HG03103 (cell line): ENCODE results near the gene OAT.
A peak's percentile ranks its signal among the peaks of the same experiment; 100 is the strongest.

ENCODE experiments used
- ATAC-seq: cut with Tn5 transposase; IDR thresholded peaks from one replicate; pipeline ENCODE4 v1.9.1; 2021; ENCODE audit warnings: low read depth; ENCODE audit not compliant: unreplicated experiment

Gene OAT

DNA sequence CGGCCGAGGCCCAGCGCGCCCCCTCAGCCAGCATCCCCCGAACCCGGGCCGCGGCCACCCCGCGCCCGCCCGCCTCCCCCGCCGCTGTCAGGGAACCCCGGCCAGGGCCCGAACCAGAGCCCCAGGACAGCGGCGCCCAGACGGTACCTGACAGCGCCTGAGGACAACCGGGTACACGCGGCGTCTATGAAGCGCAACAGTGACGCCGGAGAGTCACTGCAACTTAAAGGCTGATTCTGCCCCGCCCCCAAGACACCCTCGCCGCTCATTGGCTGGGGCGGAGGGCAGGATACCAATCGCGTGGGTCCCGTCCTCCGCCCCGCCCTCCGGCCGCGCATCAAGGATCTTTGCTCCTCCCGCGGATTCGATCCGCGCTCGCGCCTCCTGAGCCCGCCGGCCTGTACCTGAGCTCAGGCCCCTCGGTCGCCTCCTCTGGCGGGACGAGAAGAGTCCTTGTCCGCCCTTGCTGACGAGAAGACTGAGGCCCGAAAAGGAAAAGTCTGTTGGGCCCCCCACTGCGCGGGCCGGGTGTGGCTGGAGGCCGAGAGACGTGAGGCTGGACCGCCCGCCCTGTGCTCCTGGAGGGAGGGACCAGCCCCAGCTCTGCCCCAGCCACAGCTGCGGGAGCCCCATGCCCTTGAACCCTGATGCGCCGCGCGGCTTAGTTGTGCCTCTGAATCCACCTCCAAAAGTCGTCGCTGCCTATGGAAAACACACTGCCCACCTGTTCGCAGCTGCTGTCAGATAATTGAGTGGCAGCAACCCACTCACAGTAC lies at the start of gene OAT:
Gene OAT (minus strand): TSS at position 198 of the 776 bp plus-strand sequence. CDS start 6,752 bp downstream, outside the sequence.
- peak; percentile 96 for ATAC-seq

DNA sequence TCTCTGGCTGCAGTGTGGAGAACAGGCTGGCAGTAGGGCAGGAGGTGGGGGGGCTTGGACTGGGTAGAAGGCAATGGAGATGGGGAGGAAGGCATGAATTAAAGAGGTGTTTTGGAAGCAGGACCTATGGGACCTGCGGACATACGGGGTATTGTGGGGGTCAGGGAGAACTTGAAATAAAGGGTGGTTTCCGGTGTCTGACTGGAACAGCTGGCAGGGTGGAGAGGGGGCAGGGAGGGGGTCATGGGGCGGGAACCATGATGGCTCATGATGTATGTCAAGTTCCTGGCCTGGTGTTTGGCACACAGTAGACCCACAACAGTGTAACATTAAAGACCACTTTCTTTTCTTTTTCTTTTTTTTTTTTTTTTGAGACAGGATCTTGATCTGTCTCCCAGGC lies 48.4 kb upstream of the OAT start:
- no peak for ATAC-seq

DNA sequence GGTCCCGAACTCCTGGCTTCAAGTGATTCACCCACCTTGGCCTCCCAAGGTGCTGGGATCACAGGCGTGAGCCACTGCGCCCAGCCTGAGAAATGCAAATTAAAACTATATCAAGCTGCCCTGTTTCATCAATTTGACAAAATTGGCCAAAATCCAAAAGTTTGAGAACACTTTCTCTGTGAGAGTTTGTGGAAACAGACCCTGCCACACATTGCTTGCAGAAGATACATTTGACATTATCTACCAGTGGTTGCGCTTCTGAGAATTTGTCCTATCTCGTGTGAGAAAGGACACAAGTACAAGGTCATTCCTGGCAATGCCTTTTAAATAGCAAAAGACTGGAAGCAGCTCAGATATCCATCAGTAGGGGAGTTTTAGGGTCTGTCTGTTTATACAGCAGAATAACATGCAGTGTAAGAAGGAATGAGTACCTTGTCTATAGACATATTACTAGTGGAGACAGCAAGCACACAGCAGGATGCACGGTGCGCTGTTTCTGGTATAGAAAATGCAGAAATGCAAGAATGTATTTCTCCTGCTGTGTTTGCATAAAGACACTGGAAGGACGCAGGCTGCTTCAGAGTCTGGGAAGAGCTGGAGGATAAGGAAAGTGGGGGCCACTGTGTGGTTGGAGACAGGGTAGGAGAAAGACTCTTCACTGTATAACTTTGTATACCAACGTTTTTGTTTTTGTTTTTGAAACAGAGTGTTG lies 47.2 kb upstream of the OAT start:
- no peak for ATAC-seq

DNA sequence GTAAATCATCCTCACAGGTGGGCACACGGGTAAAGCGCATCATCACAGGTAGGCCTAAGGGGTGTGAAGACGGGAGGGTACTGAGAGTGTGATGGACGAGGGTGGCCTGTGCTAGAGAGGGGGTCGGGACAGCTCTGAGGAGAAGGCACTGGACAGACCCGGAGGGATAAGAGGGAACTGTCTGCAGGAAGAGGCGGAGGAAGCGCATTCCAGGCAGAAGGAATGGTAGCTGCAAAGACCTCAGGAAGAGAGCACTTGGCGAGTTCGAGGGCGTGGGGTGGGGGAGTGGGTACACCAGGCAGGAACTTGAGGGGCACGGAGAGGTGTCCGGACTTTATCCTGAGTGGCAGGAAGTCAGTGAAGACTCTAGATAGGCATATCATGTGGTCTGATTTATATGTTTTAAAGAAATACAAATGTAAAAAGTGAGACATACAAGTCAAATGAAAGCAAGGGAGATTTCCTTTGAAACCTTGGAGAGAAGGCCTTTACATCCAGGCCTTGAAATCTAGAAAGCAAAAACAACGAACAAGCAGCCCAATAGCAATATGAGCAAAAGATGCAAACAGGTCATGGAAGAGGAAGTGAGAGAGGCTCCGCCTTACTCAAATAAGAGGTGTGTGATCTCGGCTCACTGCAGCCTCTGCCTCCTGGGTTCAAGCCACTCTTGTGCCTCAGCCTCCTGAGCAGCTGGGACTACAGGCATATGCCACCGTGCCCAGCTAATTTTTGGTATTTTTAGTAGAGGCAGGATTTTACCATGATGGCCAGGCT lies 46.5 kb upstream of the OAT start:
- peak; percentile 38 for ATAC-seq

DNA sequence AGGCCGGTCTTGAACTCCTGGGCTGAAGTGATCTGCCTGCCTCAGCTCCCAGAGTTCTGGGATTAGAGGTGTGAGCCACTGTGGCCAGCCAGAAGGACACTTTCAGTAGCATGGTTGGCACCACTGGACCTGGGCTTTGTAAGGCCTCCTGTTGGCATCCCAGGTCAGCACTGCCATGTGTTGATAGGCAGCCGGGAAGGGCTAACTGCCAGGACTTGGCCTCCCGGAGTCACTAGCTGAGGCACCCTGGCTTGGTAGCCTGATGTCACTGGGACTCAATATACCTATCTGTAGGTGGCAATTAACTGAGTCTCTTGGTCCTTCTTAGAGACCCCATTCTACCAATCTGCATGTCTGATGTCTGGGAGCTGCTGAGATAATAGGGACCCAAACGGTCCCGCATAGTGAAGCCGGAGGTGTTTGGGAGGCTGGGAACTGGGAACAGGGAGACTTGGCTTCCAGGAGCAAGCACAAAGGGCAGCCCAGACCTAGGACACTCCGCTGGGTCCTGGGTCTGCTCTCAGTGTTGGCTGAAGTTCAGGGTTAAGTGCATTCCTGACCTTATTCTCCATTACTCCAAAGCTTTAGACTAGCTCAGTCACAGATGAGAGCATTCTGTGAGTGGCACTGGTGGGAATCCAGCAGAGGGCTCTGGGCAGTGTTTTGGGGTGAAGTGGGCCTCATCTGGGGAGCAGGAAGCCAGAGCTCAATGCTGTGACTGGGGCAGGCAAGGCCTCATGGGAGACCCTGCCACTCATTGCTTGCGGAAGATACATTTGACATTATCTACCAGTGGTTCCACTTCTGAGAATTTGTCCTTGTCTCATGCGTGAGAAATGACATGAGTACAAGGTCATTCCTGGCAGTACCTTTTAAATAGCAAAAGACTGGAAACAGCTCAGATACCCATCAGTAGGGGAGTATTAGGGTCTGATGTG lies 45.6 kb upstream of the OAT start:
- no peak for ATAC-seq

DNA sequence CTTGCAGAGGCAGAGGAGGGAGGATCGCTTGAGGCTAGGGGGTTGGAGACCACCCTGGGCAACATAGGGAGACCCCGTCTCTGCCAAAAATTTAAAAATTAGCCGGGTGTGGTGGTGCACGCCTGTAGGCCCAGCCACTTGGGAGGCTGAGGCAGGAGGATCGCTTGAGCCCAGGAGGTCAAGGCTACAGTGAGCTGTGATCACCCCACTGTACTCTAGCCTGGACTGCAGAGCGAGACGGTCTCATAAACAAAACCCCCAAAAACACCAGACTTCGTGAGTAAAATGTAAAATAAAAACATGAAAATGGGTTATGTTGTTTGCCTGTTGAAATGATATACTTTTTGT lies 43.6 kb upstream of the OAT start:
- ATAC-seq: no peak

DNA sequence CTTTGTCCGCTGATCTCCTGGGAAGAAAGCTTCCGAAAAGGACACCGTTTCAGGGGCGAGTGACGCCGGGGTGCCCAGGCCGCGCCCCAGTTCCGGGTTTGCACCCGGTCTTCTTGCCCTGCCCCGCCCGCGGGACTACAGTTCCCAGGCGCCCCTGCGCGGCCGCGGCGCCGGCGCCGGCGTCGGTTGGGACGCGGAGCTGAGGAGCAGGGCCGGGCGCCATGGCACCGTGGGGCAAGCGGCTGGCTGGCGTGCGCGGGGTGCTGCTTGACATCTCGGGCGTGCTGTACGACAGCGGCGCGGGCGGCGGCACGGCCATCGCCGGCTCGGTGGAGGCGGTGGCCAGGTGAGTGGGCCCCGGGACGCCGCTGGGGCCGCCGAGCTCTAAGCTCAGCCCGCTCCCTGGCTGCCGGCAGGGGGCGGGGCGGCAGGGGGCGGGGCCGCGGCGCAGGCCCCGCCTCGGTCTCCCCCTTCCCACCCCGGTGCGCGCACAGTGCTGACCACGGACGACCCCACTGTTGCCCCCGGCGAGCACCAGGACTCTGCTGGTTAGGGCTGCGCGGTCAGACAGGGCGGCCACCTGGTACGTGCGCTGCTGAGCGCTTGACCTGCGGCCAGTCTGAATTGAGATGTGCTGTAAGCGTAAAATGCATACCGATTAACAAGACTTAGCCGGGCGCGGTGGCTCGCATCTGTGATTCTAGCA lies 43.1 kb upstream of the OAT start, which contains the start of gene LHPP:
Gene LHPP (plus strand): TSS at position 182 of the 706 bp plus-strand sequence. CDS start 40 bp downstream, at position 222.
- ATAC-seq: peak; percentile 88

DNA sequence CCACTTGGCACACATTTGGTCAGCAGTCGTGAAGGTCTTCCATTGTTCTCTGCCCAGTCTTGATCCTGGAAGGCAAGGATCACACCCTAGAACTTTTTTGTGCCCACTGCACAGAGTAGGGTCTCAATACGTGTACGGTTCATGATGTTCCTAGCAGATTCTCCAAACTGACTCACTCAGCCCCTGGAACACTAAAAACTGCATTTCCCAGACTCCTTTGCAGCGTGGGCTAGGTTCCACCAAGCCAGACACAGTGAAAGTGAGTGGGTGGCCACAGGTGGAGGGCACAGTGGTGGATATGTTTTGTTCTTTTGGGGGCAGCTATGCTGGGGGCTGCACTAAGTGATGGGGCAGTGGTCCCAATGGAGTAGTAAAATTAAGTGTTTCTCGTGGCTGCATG lies 41.4 kb upstream of the OAT start:
- ATAC-seq: no peak

DNA sequence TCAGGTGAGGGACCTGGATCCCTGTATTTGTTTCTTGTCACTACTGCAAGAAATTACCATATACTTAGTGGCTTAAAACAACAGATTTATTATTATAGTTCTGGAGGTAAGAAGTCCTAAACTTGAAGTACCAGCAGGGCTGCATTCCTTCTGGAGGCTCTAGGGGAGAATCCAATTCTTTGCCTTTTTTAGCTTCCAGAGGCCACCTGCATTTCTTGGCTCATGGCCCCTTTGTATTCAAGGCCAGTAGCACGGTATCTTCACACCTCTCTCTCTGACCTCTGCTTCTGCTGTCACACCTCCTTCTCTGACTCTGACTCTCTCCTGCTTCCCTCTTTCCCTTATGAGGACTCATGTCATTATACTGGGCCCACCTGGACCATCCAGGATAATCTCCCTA lies 40.7 kb upstream of the OAT start:
- no peak for ATAC-seq

DNA sequence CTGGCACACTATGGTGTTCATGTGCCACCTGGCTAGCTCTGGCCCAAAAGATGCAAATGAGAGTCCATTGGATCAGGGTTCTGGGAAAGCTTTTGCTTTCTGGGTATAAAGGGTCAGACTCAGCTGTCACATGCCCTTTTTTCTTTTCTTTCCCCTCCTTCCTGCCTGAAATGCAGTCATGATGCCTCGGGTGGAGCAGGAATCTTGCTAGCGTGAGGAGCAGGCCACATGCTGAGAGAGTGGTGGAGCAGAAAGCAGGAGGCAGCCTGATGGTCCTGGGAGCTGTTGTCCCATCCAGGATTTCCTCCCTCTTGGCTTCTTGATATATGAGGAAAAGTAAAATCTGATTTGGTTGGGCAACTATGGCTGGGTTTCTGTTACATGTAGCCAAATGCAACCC lies 40.2 kb upstream of the OAT start:
- ATAC-seq: no peak

DNA sequence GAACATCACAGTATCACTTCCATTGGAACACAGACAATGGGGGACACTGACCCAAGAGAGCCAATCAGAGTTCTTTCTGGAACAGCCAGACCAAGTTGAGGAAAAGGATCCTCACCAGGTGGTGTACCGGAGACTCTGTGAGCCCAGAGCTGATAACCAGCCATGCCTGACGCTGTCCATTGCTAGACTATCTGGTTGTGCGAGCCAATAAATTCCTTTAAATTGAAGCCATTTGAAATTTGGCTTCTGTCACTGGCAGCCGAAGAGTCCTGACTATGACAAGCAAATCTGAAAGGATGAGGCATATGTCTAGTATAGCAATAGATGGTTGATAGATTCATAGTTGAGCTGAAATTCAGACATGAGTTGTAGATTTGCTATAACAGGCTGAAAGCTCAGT lies 39.8 kb upstream of the OAT start:
- no peak for ATAC-seq

DNA sequence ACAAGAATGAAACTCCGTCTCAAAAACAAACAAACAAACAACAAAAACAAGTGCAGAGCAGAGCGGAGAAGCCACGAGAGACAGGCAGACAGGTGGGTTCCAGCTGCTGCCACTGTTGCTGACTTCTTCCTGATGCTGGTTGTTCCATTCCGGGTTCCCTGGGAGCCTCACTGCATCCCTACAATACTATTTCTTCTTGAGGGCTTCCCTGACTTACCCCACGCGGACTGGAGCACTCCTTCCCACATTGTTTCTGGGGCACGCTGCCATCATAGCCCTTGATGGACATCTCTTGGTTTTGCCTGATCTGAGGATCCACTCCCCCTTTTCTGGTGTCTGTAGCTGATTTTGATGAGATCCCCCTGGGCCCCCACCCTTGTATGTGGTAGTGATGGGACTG lies 36.7 kb upstream of the OAT start:
- no peak for ATAC-seq

DNA sequence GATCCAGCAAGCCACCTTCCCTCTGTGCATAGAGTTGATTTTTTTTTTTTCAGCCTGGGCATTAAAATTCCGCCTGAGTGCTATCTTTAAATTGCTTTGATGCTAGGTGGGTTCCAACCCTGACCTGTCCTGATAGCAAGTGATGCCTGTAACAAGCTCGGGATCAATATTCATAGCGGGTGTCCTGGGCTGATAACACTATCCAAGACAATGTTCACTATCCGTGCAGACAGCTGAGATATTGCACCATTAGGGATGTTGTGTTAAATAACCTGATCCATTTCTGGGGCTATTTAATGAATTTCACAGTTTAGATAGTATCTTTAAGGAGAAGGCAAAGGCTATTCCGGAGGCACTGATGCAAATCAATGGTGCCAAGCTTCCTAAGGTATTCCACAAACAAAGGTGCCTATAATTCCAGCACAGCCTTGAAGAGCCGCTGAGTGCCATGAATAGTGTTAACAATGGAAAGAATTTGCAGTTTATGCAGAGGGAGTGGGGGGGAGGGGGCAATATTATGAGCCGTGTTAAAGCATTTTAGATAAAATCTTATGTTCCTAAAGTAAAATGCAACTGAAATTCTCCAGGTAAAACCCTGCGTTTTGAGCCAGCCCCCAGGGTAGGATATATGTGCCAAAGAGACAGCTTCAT lies 35.4 kb upstream of the OAT start:
- no peak for ATAC-seq

DNA sequence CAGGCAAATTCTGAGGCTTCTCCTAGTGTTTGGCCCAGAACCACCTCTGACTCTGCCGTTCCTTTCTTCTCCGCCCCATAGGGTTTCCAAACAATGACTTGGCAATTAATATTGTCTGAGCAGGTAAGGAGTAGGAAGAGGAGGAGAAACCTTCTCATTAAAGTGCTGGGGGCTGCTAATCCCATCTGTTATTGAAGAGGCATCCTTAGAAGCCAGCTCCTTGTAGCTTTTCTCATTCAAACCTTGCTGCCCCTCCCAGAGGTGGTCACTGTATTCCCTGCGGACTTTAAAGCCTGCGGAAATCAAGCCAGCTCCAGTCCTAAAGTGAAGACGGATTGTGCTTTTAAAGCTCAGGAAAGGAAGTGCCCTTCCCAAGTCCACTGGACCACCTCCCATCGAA lies 32.6 kb upstream of the OAT start:
- ATAC-seq: no peak

DNA sequence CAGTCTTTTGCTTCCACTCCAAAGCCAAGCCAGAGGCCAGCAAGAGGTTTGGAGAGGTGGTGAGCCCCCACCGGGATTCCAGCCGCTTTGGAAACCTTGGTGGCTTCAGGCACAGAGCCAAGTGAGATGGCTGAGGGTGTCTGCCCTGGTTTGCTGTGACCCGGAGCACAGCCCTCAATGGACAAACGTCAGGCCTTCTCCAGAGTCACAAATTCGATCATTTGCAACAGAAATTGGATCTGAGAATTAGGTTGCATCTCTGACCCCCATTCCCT lies 32.0 kb upstream of the OAT start:
- ATAC-seq: no peak

DNA sequence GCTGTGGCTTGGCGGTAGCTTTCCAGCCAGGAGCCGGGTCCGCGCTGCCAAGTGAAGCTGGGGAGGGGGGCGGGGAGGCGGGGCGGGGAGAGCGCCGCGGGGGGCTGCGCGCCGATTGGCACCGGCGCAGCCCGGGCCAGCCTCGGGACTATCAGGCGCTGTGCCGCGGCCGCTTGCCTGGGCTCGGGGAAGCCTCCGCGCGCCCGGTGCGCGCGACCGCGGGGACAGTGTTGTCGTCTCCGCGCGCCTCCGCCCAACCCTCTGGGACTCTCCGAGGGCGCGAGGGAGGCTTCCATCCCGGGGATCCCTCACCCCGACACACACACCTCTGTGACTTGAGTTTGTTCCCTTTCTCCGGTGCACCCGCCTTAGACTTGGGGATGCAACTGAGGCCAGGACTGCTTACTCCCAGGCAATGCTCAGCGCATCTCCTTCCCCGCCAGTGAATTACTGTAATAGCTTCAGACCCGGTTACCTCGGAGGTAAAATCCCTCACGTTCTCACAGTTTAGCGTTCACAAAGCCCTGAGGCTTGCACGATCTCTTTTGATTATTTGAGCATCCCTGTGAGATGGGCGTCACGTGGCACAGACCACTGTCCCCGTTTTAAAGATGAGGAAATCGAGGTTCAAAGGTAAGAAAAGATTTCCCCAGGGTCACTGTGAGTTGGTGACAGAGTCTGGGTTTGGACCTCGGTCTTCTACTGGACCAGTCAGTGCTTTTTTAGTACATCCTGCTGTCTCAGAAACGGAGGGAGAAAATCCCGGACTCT lies 31.5 kb upstream of the OAT start, which contains the start of gene NKX1-2:
Gene NKX1-2 (minus strand): TSS at position 24 of the 771 bp plus-strand sequence. CDS start 92 bp downstream, outside the sequence.
- no peak for ATAC-seq

DNA sequence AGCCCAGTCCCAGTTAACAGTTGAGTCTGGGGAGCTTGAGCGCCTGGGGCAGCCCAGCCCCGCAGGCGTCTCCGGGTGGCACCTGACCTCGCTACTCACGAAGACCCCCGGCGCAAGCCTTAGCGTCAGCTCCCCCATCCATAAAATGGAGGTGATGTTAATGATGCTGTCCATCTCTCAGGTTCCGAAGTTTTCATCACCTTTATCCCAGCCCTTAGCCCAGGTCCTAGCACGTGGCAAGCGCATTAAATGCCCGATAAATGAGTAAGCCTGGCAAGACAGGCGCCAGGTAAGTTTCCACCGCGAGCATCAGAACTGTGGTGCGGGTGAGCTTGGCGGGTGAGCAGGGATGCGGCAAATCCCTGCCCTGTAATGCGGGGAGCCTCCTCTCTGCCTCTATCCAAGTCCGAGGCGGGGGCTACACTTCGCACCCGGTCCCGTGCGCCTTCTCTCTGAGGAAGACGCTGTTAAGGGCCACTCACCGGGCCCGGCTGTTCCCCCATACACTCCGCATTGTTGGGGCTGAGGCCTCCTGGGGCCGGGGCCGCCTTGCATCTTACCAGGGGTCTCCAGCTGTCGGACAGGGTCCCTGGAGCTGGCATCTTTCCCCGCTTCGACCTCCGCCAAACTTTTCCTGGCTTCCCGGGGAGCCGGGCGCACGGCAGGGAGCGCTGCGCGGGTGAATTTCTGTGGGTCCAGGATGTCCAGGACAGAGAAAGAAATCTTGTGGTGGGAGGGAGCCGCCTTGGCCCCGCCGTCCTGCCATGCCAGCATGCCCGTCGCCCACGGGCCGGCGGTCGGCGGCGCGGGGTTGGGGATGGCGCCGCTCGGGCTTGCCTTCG lies 30.7 kb upstream of the OAT start:
- ATAC-seq: no peak

DNA sequence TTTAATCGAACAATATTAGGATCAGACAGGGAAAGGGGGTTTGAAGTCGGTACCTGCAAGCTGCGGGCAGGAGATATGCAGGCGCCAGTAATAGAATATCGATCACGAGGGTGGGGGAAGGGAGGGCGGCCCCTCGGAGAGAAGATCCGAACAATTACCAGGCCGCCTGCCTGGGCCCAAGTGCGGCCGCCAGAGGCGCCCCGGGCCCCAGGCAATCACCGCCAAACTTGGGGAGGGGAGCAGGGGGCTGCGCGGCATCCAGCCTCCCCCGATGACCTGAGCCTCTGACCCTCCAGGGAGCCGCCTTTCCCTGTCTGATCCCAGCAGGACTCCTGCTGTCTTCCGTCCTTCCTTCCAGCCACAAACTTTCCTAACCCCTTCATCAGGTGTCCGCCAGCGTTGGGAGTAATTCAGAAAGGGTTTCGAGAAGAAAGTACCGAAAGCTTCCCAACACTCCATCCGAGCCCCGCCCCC lies 30.0 kb upstream of the OAT start:
- ATAC-seq: no peak
